ENCODE results near the gene NOD2.

GRCh38 chr16:50709061-50709684, 15.8 kb downstream of the NOD2 start:
- no peak for TF ChIP-seq CTCF (IDR thresholded peaks at IDR 0.05)
- TF ChIP-seq EP300 (IDR thresholded peaks at IDR 0.05) = no peak
- no peak for TF ChIP-seq POLR2A (IDR thresholded peaks at IDR 0.05)

Measured in upper lobe of left lung (tissue), 4 donors.